ENCODE measurements around the gene PRRC2B.
A peak's percentile ranks its signal among the peaks of the same experiment; 100 is the strongest.

The PRRC2B gene

GRCh38 chr9:131475111-131475955 lies 81.4 kb downstream of the PRRC2B start:
- no peak for DNase-seq

DNA sequence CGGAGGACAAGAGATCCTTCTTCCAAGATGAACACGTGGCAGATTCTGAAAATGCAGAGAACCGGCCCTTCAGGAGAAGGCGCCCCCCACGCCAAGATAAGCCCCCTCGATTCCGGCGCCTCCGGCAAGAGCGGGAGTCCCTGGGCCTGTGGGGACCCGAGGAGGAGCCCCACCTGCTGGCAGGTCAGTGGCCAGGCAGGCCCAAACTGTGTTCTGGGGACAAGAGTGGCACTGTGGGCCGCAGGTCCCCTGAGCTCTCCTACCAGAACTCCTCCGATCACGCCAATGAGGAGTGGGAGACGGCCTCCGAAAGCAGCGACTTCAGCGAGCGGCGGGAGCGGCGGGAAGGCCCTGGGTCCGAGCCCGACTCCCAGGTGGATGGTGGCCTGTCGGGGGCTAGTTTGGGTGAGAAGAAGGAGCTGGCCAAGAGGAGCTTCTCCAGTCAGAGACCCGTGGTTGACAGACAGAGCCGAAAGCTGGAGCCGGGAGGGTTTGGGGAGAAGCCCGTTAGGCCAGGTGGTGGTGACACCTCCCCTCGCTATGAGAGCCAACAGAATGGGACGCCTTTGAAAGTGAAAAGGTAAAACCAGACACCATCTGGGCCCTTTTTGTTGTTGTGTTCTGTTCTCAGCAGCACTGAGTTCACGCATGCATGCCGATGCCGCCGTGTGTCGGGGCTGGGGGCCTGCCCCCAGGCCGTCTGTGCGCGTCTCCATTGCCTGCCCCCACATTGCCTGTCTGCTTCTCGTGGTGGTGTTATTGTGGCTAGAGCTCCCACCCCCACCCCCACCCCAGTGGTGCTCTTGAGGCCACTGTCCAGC lies 82.3 kb downstream of the PRRC2B start:
- DNase-seq, result no peak

DNA sequence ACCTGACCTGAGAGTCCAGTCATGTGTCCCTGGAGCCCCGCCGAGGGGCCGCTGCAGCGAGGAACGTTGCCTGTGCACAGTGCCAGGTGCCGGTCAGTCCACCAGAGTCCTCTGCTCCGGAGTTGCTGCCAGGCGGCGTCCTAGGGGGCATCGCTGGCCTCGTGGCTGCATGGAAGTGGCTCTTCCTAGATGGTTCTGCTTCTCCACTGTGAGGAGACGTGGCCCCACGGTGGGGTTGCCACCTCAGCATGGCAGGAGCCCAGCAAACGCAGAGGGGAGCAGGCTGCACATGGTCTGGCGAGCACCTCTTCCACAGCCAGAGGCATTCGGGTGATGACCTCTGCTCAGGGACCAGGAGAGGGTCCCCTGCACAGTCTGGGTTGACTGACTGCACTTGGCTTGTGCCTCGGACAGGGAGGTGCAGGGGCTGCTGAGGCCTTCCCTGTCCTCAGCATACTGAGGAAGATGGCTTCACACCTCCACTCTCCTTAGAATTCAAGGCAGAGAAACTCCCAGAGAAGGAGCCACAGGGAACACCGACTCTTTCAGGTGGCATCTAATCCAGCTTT lies 83.0 kb downstream of the PRRC2B start:
- DNase-seq, result no peak

GRCh38 chr9:131477367-131477766 lies 83.5 kb downstream of the PRRC2B start:
- DNase-seq, result no peak

GRCh38 chr9:131477816-131478419 lies 84.0 kb downstream of the PRRC2B start:
- DNase-seq, result no peak

DNA sequence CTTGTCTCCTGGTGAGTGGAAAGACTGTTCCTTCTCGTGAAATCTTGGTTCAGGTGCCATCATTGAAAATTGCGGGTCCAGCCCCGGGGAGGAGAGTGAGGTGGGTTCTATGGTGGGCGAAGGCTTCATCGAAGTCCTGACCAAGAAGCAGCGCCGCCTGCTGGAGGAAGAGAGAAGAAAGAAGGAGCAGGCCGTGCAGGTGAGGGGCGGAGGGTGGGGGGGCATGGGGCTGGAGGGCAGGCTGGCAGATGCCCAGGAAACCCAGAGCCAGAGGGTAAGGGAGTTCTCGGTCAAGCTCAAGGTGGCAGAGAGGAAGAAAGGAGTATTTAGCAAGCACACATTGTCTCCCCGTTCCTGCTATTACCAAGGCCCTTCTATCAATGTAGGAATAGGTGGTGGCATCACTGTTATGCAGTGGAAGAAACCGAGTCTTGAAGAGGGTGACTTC lies 84.6 kb downstream of the PRRC2B start:
- peak; percentile 8 for DNase-seq

GRCh38 chr9:131478911-131479310 lies 85.0 kb downstream of the PRRC2B start:
- no peak for DNase-seq

GRCh38 chr9:131480258-131480657 lies 86.4 kb downstream of the PRRC2B start:
- no peak for DNase-seq

DNA sequence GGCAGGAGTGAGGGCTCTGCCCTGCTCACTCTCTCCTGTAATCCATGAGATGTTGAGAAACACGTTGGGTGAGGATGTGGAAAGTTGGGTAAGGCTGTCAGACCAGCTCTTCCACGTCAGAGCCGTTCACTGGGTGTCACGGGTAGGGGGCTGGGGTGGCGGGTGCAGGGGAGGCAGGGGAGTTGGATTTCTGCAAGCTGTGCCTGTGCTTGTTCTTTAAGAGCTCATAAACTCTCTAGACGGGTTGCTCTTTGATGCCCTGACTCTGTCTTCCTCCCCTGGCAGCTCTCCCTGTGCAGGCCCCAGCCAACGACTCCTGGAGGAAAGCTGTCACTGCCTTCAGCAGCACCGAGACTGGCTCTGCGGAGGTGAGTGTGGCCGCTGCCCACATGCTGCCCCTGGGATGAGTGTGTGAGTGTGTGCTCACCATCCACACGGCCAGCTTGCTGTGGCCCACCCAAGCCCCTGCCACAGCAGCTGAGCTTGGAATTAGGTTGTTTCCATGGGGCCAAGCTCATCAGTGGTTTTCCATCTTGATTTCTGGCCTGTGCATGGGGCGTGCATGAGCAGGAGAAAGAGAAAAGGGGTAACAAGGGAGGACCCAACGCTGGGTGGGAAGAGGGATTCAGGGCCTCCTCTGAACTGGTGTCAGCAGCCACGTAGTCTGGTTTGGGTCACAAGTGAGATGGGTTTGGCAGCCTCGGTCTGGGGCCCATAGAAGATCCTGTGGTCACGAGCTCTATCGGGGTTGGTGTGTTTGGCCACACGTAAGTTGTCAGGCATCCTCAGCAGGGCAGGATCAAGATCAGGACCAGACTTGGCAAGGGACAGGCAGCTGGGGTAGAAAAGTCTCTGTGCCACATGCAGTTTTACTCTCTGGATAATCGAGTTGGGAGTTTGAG lies 87.8 kb downstream of the PRRC2B start:
- DNase-seq, result no peak

- no peak for DNase-seq
These were observed 88.6 kb downstream of the PRRC2B start for GRCh38 chr9:131482343-131483006.

GRCh38 chr9:131483319-131484050 lies 89.6 kb downstream of the PRRC2B start:
- DNase-seq, result no peak

DNA sequence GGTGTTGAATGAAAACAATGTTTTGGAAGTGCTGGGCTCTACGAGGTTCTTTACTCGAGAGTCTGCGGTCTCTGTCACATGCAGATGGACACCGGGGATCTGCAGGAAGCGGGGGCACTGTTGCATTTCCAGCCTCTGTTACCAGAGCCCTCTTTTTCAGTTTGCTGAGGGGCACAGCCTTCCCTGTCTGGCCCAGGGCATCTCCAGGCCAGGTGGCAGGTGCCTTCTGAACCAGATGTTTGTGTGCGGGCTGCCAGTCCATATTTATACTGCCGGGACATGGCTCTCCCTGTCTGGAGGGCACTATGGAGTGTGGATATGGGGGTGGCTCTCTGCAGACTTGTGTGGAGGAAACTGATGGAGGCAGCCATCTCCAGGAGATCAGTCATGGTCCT lies 90.2 kb downstream of the PRRC2B start:
- no peak for DNase-seq

GRCh38 chr9:131484560-131485185 lies 90.8 kb downstream of the PRRC2B start:
- DNase-seq, result no peak

DNA sequence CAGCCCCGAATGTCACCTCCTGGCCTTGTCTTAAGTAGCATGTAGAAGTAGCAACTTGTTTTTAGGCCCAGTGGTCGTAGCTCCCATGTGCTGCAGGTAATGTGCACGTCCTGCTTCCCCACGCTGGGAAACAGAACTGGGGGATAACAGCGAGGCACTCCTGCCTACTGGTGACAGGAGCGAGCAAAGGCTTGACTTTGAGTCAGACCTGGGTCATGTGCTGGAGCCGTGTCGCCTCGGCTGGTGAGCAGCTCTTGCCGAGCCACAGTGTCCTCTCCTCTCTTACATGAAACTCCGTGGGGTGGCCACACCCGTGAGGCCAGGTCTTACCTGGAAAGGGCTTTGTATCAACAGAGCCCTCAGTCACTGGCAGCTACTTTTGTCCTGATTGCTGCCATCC lies 91.3 kb downstream of the PRRC2B start:
- no peak for DNase-seq

DNA sequence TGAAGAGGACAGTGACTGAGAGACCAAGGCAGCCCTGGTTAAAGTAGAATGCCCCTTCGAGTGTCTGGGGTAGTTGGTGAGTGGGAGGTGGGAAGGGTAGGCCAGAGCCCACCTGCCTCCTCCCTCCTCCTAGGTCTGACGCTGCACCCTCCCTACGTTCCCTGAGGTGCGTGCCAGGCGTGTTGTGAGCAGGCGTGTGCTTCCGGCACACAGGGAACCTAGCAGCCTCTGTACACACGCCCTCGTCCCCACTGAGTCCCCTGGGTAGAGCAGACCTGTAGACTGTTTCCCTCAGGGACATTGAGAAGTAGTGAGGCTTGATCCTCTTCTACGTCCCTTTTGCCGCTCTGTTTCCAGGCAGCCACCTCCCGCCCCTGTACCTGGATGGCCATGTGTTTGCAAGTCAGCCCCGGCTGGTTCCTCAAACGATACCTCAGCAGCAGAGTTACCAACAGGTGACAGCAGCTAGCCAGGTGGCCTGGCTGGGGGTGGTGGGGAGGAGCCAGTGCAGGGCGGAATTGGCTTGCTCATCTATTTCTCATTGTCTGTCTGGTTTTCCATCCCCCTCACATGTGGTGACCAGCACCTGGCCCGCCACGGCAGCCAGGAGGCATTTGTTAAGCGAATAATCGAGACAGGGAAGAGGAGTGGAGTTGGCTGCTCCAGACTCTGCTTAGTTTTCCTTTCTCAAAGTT lies 92.0 kb downstream of the PRRC2B start:
- DNase-seq, result no peak

DNA sequence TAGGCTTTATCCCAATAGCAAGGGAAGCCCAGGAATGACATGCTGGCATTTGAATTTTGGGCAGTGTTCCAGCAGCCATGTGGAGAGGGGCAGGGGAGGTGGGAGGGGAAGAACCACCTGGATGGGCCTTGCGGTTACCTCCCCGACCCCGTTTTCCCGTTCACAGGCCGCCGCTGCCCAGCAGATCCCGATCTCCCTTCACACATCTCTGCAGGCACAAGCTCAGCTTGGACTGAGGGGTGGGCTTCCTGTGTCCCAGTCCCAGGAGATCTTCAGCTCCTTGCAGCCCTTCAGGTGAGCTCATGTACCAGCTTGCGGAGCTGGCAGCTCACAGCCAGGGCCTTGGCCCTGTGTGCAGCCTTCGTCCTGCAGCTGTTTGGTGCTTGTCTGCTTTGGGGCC lies 93.1 kb downstream of the PRRC2B start:
- no peak for DNase-seq

- DNase-seq, result no peak
These were observed 93.7 kb downstream of the PRRC2B start for GRCh38 chr9:131487621-131488031.

- no peak for DNase-seq
These were observed 96.6 kb downstream of the PRRC2B start for GRCh38 chr9:131490514-131490913.

GRCh38 chr9:131491001-131491710 lies 97.3 kb downstream of the PRRC2B start:
- DNase-seq, result no peak

Measured in OCI-M1 (cell line).